Measurements from ENCODE around the gene DAZAP1. TPM values are rescaled to one million over a fixed set of nuclear protein-coding genes. Genes with fewer than 3 reads are reported as not detected.

The DAZAP1 gene
- polyA plus RNA-seq, 1 of the 3 experiments (the other 2 are of a cell fraction), result 54.3 TPM

DNA sequence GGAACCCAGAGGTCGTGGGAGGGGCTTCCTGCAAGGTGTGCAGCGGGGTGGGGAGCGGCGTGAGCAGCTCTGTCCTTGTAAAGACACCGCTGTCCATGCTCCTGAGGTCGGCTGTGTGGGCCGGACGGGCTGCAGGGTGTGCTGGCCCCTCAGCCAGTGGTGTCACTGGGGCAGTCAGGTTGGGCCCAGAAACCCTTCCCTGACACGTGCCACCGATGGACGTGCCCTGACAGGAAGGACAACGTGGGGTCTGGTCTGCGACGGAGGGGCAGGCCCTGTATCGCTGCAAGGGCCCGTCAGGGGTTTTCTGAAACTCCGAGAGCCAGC is 26.6 kb downstream of the DAZAP1 start (continued):
- TF ChIP-seq USF1 (IDR thresholded peaks at IDR 0.05; ENCODE audit: borderline replicate concordance, low read depth) (no peak), EZH2phosphoT487 (IDR thresholded peaks at IDR 0.05; ENCODE audit: borderline replicate concordance, low read depth) (no peak)

DNA sequence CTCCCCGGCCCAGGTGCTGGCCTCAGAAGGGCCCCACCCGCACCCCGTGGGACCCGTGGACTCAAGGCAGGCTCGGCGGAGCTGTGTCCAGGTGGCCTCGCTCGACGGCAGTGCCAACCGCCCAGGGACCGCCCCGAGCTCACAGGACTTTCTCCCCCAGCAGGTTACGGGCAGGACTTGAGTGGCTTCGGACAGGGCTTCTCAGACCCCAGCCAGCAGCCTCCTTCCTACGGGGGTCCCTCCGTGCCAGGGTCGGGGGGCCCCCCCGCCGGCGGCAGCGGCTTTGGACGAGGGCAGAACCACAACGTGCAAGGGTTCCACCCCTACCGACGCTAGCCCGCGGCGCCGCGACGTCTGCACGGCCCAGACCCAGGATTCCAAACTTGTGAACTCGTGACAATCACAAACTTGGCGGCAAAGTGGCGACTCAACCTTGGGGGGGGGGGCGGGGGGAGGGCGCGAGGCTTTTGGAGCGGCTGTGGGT is 27.2 kb downstream of the DAZAP1 start:
- CTCF ChIA-PET, result interaction anchor here (0.8 kb wide), 1 partner anchor 15 kb away, joined by 3 read pairs; no protein-coding TSS in a partner anchor
- WGBS (ENCODE audit: low lambda C conversion rate), result 85% methylated on average over 13 of the region's 39 CpGs
- Histone ChIP-seq H3K4me1 (ENCODE audit: control insufficient read depth in 1 of 2, insufficient read depth in 2 of 2, low read depth in 1 of 2, low read length in 1 of 2) (peaks cover 0 to 3% of the 10 kb centered on the region in 2 experiments; a peak in 1 of 4 replicates), H3K9me2 (no peaks in the 10 kb centered on the region), H3K4me2 (no peak overlapping the region), H3F3A (replicated peaks; ENCODE audit: insufficient read depth) (peaks cover 22% of the 10 kb centered on the region), H2AFZ (ENCODE audit: low read depth) (no peak overlapping the region), H3K9me3 (no peaks in the 10 kb centered on the region), H3K4me3 (ENCODE audit: low read depth in 2 of 2, low read length in 1 of 2) (no peak overlapping the region), H3K79me2 (ENCODE audit: insufficient read depth) (peaks cover 17% of the 10 kb centered on the region), H3K27ac (ENCODE audit: low read depth in 2 of 2, low read length in 1 of 2) (no peak overlapping the region), H3K9ac (no peak overlapping the region), H3K36me3 (replicated peaks in 1 of 2; ENCODE audit: control insufficient read depth in 1 of 2, insufficient read depth in 2 of 2, low read length in 1 of 2) (peaks cover 4 to 46% of the 10 kb centered on the region in 2 experiments), H4K20me1 (ENCODE audit: insufficient read depth) (peaks cover 13% of the 10 kb centered on the region), H3K27me3 (ENCODE audit: insufficient read depth) (no peaks in the 10 kb centered on the region)
- TF ChIP-seq GABPA (IDR thresholded peaks at IDR 0.05; ENCODE audit: low read depth), result no peak
- TF ChIP-seq RFX5 (IDR thresholded peaks at IDR 0.05; ENCODE audit: low read length), result no peak
- TF ChIP-seq EP300 (IDR thresholded peaks at IDR 0.05; ENCODE audit: borderline replicate concordance in 1 of 2, low read depth in 1 of 2, low read length in 1 of 2), result no peak
- no peak for DNase-seq
- POLR2A ChIA-PET, result no interaction called here

- CTCF ChIA-PET, result interaction anchor here (0.8 kb wide), 1 partner anchor 16 kb away, joined by 3 read pairs; no protein-coding TSS in a partner anchor
- Histone ChIP-seq H3K27me3 (ENCODE audit: insufficient read depth) (no peaks in the 10 kb centered on the region), H3K4me2 (no peak overlapping the region), H3F3A (replicated peaks; ENCODE audit: insufficient read depth) (peaks cover 28% of the 10 kb centered on the region), H3K36me3 (replicated peaks in 1 of 2; ENCODE audit: control insufficient read depth in 1 of 2, insufficient read depth in 2 of 2, low read length in 1 of 2) (peaks cover 12 to 47% of the 10 kb centered on the region in 2 experiments), H3K9me3 (no peaks in the 10 kb centered on the region), H3K4me1 (ENCODE audit: control insufficient read depth in 1 of 2, insufficient read depth in 2 of 2, low read depth in 1 of 2, low read length in 1 of 2) (peaks cover 3 to 10% of the 10 kb centered on the region in 2 experiments; a peak in 2 of 4 replicates), H3K79me2 (ENCODE audit: insufficient read depth) (peaks cover 25% of the 10 kb centered on the region), H3K9ac (no peak overlapping the region), H3K9me2 (no peaks in the 10 kb centered on the region), H4K20me1 (ENCODE audit: insufficient read depth) (peaks cover 22% of the 10 kb centered on the region), H3K27ac (ENCODE audit: low read depth in 2 of 2, low read length in 1 of 2) (no peak overlapping the region), H3K4me3 (ENCODE audit: low read depth in 2 of 2, low read length in 1 of 2) (no peak overlapping the region), H2AFZ (ENCODE audit: low read depth) (no peak overlapping the region)
- POLR2A ChIA-PET, result interaction anchor here (1.4 kb wide), 1 partner anchor 22 kb away, joined by 5 read pairs; no protein-coding TSS in a partner anchor
- no peak for DNase-seq
- WGBS (ENCODE audit: low lambda C conversion rate), result 91% methylated on average over 14 of the region's 21 CpGs
- TF ChIP-seq POLR2AphosphoS5 (IDR thresholded peaks at IDR 0.05; ENCODE audit: low read depth, low read length), result no peak
- TF ChIP-seq ELF1 (IDR thresholded peaks at IDR 0.05), result no peak
- TF ChIP-seq EZH2phosphoT487 (IDR thresholded peaks at IDR 0.05; ENCODE audit: borderline replicate concordance, low read depth), result no peak
- TF ChIP-seq FOSL2 (IDR thresholded peaks at IDR 0.05; ENCODE audit: borderline replicate concordance, low read depth), result no peak
- no peak for TF ChIP-seq GABPA (IDR thresholded peaks at IDR 0.05; ENCODE audit: low read depth)
- TF ChIP-seq RXRA (IDR thresholded peaks at IDR 0.05; ENCODE audit: borderline replicate concordance, low read depth), result no peak
- TF ChIP-seq FOXJ3 (CRISPR knock-in tag; IDR thresholded peaks at IDR 0.05), result no peak
- TF ChIP-seq JUND (IDR thresholded peaks at IDR 0.05), result no peak
- TF ChIP-seq, protein P1, sequence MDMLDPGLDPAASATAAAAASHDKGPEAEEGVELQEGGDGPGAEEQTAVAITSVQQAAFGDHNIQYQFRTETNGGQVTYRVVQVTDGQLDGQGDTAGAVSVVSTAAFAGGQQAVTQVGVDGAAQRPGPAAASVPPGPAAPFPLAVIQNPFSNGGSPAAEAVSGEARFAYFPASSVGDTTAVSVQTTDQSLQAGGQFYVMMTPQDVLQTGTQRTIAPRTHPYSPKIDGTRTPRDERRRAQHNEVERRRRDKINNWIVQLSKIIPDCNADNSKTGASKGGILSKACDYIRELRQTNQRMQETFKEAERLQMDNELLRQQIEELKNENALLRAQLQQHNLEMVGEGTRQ (IDR thresholded peaks at IDR 0.05; ENCODE audit: borderline replicate concordance, low read depth, low read length), result no peak
- TF ChIP-seq FOXM1 (IDR thresholded peaks at IDR 0.05; ENCODE audit: low read depth), result no peak
- TF ChIP-seq REST (IDR thresholded peaks at IDR 0.05; ENCODE audit: low read depth, low read length), result no peak
- no peak for TF ChIP-seq YY1 (IDR thresholded peaks at IDR 0.05; ENCODE audit: low read depth)
- TF ChIP-seq NFIC (IDR thresholded peaks at IDR 0.05; ENCODE audit: borderline replicate concordance), result no peak
- no peak for TF ChIP-seq MAX (IDR thresholded peaks at IDR 0.05; ENCODE audit: low read depth)
- no peak for TF ChIP-seq SIN3A (IDR thresholded peaks at IDR 0.05; ENCODE audit: borderline replicate concordance, low read depth, low read length)
- no peak for TF ChIP-seq CHD2 (IDR thresholded peaks at IDR 0.05; ENCODE audit: low read length, partially characterized antibody)
- no peak for TF ChIP-seq NRF1 (IDR thresholded peaks at IDR 0.05; ENCODE audit: low read depth, low read length)
- no peak for TF ChIP-seq SMC3 (IDR thresholded peaks at IDR 0.05; ENCODE audit: low read depth, low read length)
Observed at GRCh38 chr19:1435378-1435989, 28.1 kb downstream of the DAZAP1 start.

All from SK-N-SH (cell line).